K562 (cell line): ENCODE measurements around the gene KCNQ4. TPM values are rescaled to one million over a fixed set of nuclear protein-coding genes. Genes with fewer than 3 reads are reported as not detected.

Source experiments
- ATF7 ChIP-seq: fragments of 450-650 bp; IDR thresholded peaks from 2 replicates; pipeline ENCODE4 v1.7.1; 2014; ENCODE audit warnings: mild to moderate bottlenecking, moderate library complexity
- CHAMP1 ChIP-seq: fragments of 450-650 bp; IDR thresholded peaks from 2 replicates; pipeline ENCODE4 v1.6.1; 2016; ENCODE audit warnings: mild to moderate bottlenecking
- HINFP ChIP-seq: fragments of 450-650 bp; conservative IDR thresholded peaks from 2 replicates; pipeline ENCODE4 v1.6.1; 2016; ENCODE audit warnings: missing genetic modification characterization, low read depth, mild to moderate bottlenecking, control low read depth, missing compliant biosample characterization
- HIVEP1 ChIP-seq: fragments of 250-450 bp; sonication (Bioruptor Pico); IDR thresholded peaks from 2 replicates; pipeline ENCODE4 v1.4.0; 2020; ENCODE audit warnings: mild to moderate bottlenecking
- JUND ChIP-seq, 2 experiments: IDR thresholded peaks; 2 replicates in 1 of 2; 3 replicates in 1 of 2; pipeline ENCODE4 v1.6.1; 2011; ENCODE audit warnings: borderline replicate concordance in 2 of 2, low read depth in 2 of 2, low read length in 2 of 2, improper control_type of control experiment in 1 of 2, missing biosample characterization in 1 of 2, missing genetic modification characterization in 1 of 2, missing genetic modification reagents in 1 of 2
- KDM2B ChIP-seq: fragments of 250-450 bp; sonication (Bioruptor Pico); IDR thresholded peaks from 2 replicates; pipeline ENCODE4 v1.8.0; 2021; ENCODE audit warnings: mild to moderate bottlenecking, moderate library complexity
- MAFF ChIP-seq: IDR thresholded peaks from 2 replicates; pipeline ENCODE4 v1.6.1; 2012; ENCODE audit warnings: low read length, improper control_type of control experiment
- POLR2AphosphoS5 ChIP-seq: IDR thresholded peaks from 2 replicates; pipeline ENCODE4 v1.6.1; 2011; ENCODE audit warnings: mild to moderate bottlenecking, low read depth, low read length, moderate library complexity; ENCODE audit not compliant: control insufficient read depth, insufficient read depth
- REST ChIP-seq, 2 experiments: fragments of 450-650 bp; formaldehyde crosslinking in 1 of 2; IDR thresholded peaks; 2 replicates each; pipeline versions ENCODE4 v1.4.0 to v1.6.1; 2014 to 2020; ENCODE audit warnings: mild to moderate bottlenecking in 2 of 2, borderline replicate concordance in 1 of 2, low read depth in 1 of 2
- SREBF1 ChIP-seq: fragments of 150-350 bp; IDR thresholded peaks from 2 replicates; pipeline ENCODE4 v1.6.1; 2014; ENCODE audit warnings: antibody characterized with exemption, low read depth, low read length, borderline replicate concordance
- XRCC5 ChIP-seq: fragments of 200-400 bp; formaldehyde crosslinking; IDR thresholded peaks from 2 replicates; pipeline ENCODE4 v1.6.1; 2017; ENCODE audit warnings: low read depth, mild to moderate bottlenecking, low read length
- ZNF197 ChIP-seq: fragments of 200-800 bp; sonication (Bioruptor generic); IDR thresholded peaks from 2 replicates; pipeline ENCODE4 v1.6.1; 2016; ENCODE audit warnings: low read depth, missing genetic modification characterization, missing compliant biosample characterization
- ZNF217 ChIP-seq: sonication (generic); formaldehyde crosslinking; IDR thresholded peaks from 2 replicates; pipeline ENCODE4 v1.8.0; 2022; ENCODE audit warnings: mild to moderate bottlenecking, missing genetic modification reagents
- ZNF224 ChIP-seq: sonication (generic); formaldehyde crosslinking; IDR thresholded peaks from 2 replicates; pipeline ENCODE4 v1.8.0; 2022; ENCODE audit warnings: mild to moderate bottlenecking, missing genetic modification reagents
- ZNF644 ChIP-seq: fragments of 200-800 bp; sonication (Bioruptor generic); IDR thresholded peaks from 2 replicates; pipeline ENCODE4 v1.6.1; 2016; ENCODE audit warnings: low read depth, missing genetic modification characterization, missing compliant biosample characterization
- polyA plus RNA-seq, 8 experiments: library from polyadenylated mRNA; depleted of rRNA in 4 of 8; stranded (reverse) in 5 of 8; unstranded in 3 of 8; fragments of >200 nt; fragmentation: Nextera tagmentation in 2 of 8; fragmentation: Illumina TruSeq in 1 of 8; extraction: Ambion mirVana in 2 of 8; extraction: Trizol in 1 of 8; gene quantifications; 2 replicates each; pipeline versions ENCODE4 v1.2.1 to v1.2.3, GENCODE V29; 2011 to 2014; ENCODE audit warnings: inconsistent platforms in 1 of 8, missing spikeins in 1 of 8
- total RNA-seq, 7 experiments: library from RNA; depleted of rRNA in 6 of 7; stranded (reverse); fragments of >200 nt in 6 of 7; fragmentation: Illumina TruSeq in 2 of 7; extraction: Trizol in 2 of 7; gene quantifications; 2 replicates each; pipeline versions ENCODE4 v1.2.1 to v1.2.3, GENCODE V29; 2011 to 2021; ENCODE audit warnings: low replicate concordance in 1 of 7

Gene KCNQ4
- total and polyA plus RNA-seq, 9 of the 15 experiments (the other 6 are each of a cell fraction or from before 2014, with no cell fraction given) = 0.07 to 4.1 (median 0.79) TPM

GRCh38 chr1:40848530-40849189, 65.1 kb downstream of the KCNQ4 start (continued):
- TF ChIP-seq HINFP (tag) = no peak
- TF ChIP-seq MAFF = no peak
- no peak for TF ChIP-seq KDM2B
- no peak for TF ChIP-seq CHAMP1
- TF ChIP-seq ZNF644 = no peak
- TF ChIP-seq POLR2AphosphoS5 = no peak
- no peak for TF ChIP-seq SREBF1
- TF ChIP-seq XRCC5 = 0 out of 2 replicates have a peak, but pooled peaks have one; percentile 63
- peak; percentile 39; the same call in 1 of the 2 replicates for TF ChIP-seq JUND (IDR thresholded peaks at IDR 0.05; ENCODE audit: borderline replicate concordance, low read depth, low read length)
- no peak; the same call in 2 of the 3 replicates for TF ChIP-seq JUND (tag; IDR thresholded peaks at IDR 0.05; ENCODE audit: borderline replicate concordance, low read depth, low read length)
- no peak for TF ChIP-seq HIVEP1 (CRISPR knock-in tag)
- TF ChIP-seq ZNF224 = no peak
- no peak for TF ChIP-seq ZNF197
- 0 out of 2 replicates have a peak, but pooled peaks have one; percentile 16 for TF ChIP-seq ATF7
- peak; percentile 91 for TF ChIP-seq REST (IDR thresholded peaks at IDR 0.05; ENCODE audit: borderline replicate concordance)
- no peak for TF ChIP-seq REST (CRISPR knock-in tag; IDR thresholded peaks at IDR 0.05; ENCODE audit: low read depth)
- no peak for TF ChIP-seq ZNF217
